Loucy (cell line): ENCODE data around the gene LSM3.
A peak's percentile ranks its signal among the peaks of the same experiment; 100 is the strongest.

Experiments
- H2AFZ ChIP-seq: fragments of 200-600 bp; sonication (generic); 2 replicates; pipeline ENCODE4 v1.6.0; 2016; ENCODE audit warnings: antibody characterized with exemption, mild to moderate bottlenecking, low read length, moderate library complexity
- H3F3A ChIP-seq: fragments of 200-600 bp; 2 replicates; pipeline ENCODE4 v1.6.0; 2016; ENCODE audit warnings: antibody characterized with exemption, low read depth, mild to moderate bottlenecking
- H3K27me3 ChIP-seq: fragments of 200-600 bp; sonication (generic); 2 replicates; pipeline ENCODE4 v1.6.1; 2014; ENCODE audit warnings: low read length, mild to moderate bottlenecking; ENCODE audit not compliant: insufficient read depth, poor library complexity, severe bottlenecking
- H3K36me3 ChIP-seq: fragments of 200-600 bp; sonication (generic); 2 replicates; pipeline ENCODE4 v1.6.1; 2016; ENCODE audit warnings: low read length; ENCODE audit not compliant: insufficient read depth
- H3K4me1 ChIP-seq: fragments of 200-600 bp; sonication (generic); 2 replicates; pipeline ENCODE4 v1.5.1; 2014; ENCODE audit warnings: low read length, mild to moderate bottlenecking; ENCODE audit not compliant: insufficient read depth, poor library complexity, severe bottlenecking
- H3K4me2 ChIP-seq: fragments of 200-600 bp; sonication (generic); 2 replicates; pipeline ENCODE4 v1.6.0; 2014; ENCODE audit warnings: antibody characterized with exemption, low read length, low read depth, mild to moderate bottlenecking; ENCODE audit not compliant: poor library complexity, severe bottlenecking
- H3K4me3 ChIP-seq: fragments of 200-600 bp; sonication (generic); 2 replicates; pipeline ENCODE4 v1.5.1; 2014; ENCODE audit warnings: low read length, mild to moderate bottlenecking, mixed read lengths; ENCODE audit not compliant: poor library complexity, severe bottlenecking
- H3K79me2 ChIP-seq: fragments of 200-600 bp; sonication (generic); 2 replicates; pipeline ENCODE4 v1.6.1; 2014; ENCODE audit warnings: low read length; ENCODE audit not compliant: insufficient read depth
- H3K9ac ChIP-seq: fragments of 200-600 bp; sonication (generic); 2 replicates; pipeline ENCODE4 v1.6.0; 2014; ENCODE audit warnings: mild to moderate bottlenecking, low read depth, low read length, moderate library complexity; ENCODE audit not compliant: poor library complexity, severe bottlenecking
- H3K9me2 ChIP-seq: fragments of 200-600 bp; sonication (generic); replicated peaks from 2 replicates; pipeline ENCODE4 v1.6.1; 2016; ENCODE audit warnings: low read depth, low read length, mixed read lengths
- H3K9me3 ChIP-seq: fragments of 200-600 bp; sonication (generic); 2 replicates; pipeline ENCODE4 v1.6.1; 2014; ENCODE audit warnings: mild to moderate bottlenecking, antibody characterized with exemption, low read length, low read depth; ENCODE audit not compliant: insufficient read depth
- H4K20me1 ChIP-seq: fragments of 200-600 bp; sonication (generic); 2 replicates; pipeline ENCODE4 v1.6.0; 2014; ENCODE audit warnings: antibody characterized with exemption, low read length, mild to moderate bottlenecking; ENCODE audit not compliant: insufficient read depth, poor library complexity, severe bottlenecking
- CTCF ChIP-seq: fragments of 200-600 bp; sonication (generic); conservative IDR thresholded peaks from 2 replicates; pipeline ENCODE4 v1.5.1; 2014; ENCODE audit warnings: mild to moderate bottlenecking, antibody characterized with exemption, low read length
- EZH2phosphoT487 ChIP-seq: fragments of 200-600 bp; IDR thresholded peaks from 2 replicates; pipeline ENCODE4 v1.6.1; 2018; ENCODE audit warnings: antibody characterized with exemption, mild to moderate bottlenecking, moderate library complexity, borderline replicate concordance

Gene LSM3

GRCh38 chr3:14188041-14188754, 9.6 kb downstream of the LSM3 start:
- H2AFZ ChIP-seq: no peak overlapping the region
- no peak overlapping the region for H3K4me3 ChIP-seq
- no peaks in the 10 kb centered on the region for H3F3A ChIP-seq
- H3K79me2 ChIP-seq: peaks cover 78% of the 10 kb centered on the region
- H3K9me2 ChIP-seq: no peaks in the 10 kb centered on the region
- no peaks in the 10 kb centered on the region for H3K27me3 ChIP-seq
- no peak overlapping the region for H3K9ac ChIP-seq
- peaks cover 5% of the 10 kb centered on the region for H4K20me1 ChIP-seq
- TF ChIP-seq CTCF: no peak
- TF ChIP-seq EZH2phosphoT487: no peak
- H3K9me3 ChIP-seq: no peaks in the 10 kb centered on the region
- peaks cover 26% of the 10 kb centered on the region for H3K4me1 ChIP-seq
- peak overlapping the region; percentile 45 for H3K4me2 ChIP-seq
- peaks cover 32% of the 10 kb centered on the region; the same call in 1 of the 2 replicates for H3K36me3 ChIP-seq

GRCh38 chr3:14194865-14195264, 16.2 kb downstream of the LSM3 start:
- TF ChIP-seq CTCF (no peak), EZH2phosphoT487 (no peak)
- Histone ChIP-seq H3K9me3 (no peaks in the 10 kb centered on the region), H3F3A (no peaks in the 10 kb centered on the region), H2AFZ (no peak overlapping the region), H4K20me1 (peaks cover 7% of the 10 kb centered on the region), H3K4me2 (no peak overlapping the region), H3K36me3 (peaks cover 48% of the 10 kb centered on the region; the same call in 1 of the 2 replicates), H3K27me3 (no peaks in the 10 kb centered on the region), H3K9ac (no peak overlapping the region), H3K4me1 (no peaks in the 10 kb centered on the region), H3K9me2 (no peaks in the 10 kb centered on the region), H3K79me2 (peaks cover 55% of the 10 kb centered on the region), H3K4me3 (no peak overlapping the region)

GRCh38 chr3:14199641-14200040, 21.0 kb downstream of the LSM3 start:
- Histone ChIP-seq H3K9ac (no peak overlapping the region), H3K4me1 (no peaks in the 10 kb centered on the region), H3K36me3 (peaks cover 51% of the 10 kb centered on the region; the same call in 1 of the 2 replicates), H4K20me1 (peaks cover 4% of the 10 kb centered on the region), H3K9me2 (no peaks in the 10 kb centered on the region), H3K27me3 (no peaks in the 10 kb centered on the region), H2AFZ (no peak overlapping the region), H3K79me2 (peaks cover 21% of the 10 kb centered on the region), H3K4me2 (no peak overlapping the region), H3F3A (no peaks in the 10 kb centered on the region), H3K4me3 (no peak overlapping the region), H3K9me3 (no peaks in the 10 kb centered on the region)
- TF ChIP-seq CTCF (no peak), EZH2phosphoT487 (no peak)
